Stimulated activated CD4-positive, alpha-beta T cell treated with anti-CD3 and anti-CD28 coated beads, Interleukin-4, amount 100 ng/mL, for 24 hours (primary cell): ENCODE data around the gene FAM118B.

Experiments
- DNase-seq: peaks from one replicate; pipeline ENCODE4 v3.0.0-alpha.2; 2020

Gene FAM118B

GRCh38 chr11:126211236-126212088 lies at the start of gene FAM118B, which contains the start of gene RPUSD4:
TSS of gene FAM118B (plus strand) at chr11:126211782. CDS start at chr11:126235002, 23,220 bp downstream.
TSS of gene RPUSD4 (minus strand) at chr11:126211650. CDS start at chr11:126211638, 12 bp downstream.
- DNase-seq = peak; percentile 99

- no peak for DNase-seq
Observed at GRCh38 chr11:126162306-126163030, 49.1 kb upstream of the FAM118B start.

- DNase-seq = no peak
Observed at GRCh38 chr11:126163074-126163700, 48.4 kb upstream of the FAM118B start.

- DNase-seq = no peak
Observed at GRCh38 chr11:126163779-126164178, 47.8 kb upstream of the FAM118B start.

- DNase-seq = no peak
Observed at GRCh38 chr11:126164781-126165180, 46.8 kb upstream of the FAM118B start.

GRCh38 chr11:126165311-126165720 lies 46.3 kb upstream of the FAM118B start:
- DNase-seq = no peak

- no peak for DNase-seq
Observed at GRCh38 chr11:126165757-126166156, 45.8 kb upstream of the FAM118B start.

GRCh38 chr11:126166413-126166812 lies 45.2 kb upstream of the FAM118B start:
- DNase-seq = no peak

- DNase-seq = no peak
Observed at GRCh38 chr11:126167488-126167887, 44.1 kb upstream of the FAM118B start.

GRCh38 chr11:126169291-126169690 lies 42.3 kb upstream of the FAM118B start:
- DNase-seq = no peak

GRCh38 chr11:126172596-126173038 lies 39.0 kb upstream of the FAM118B start:
- DNase-seq = no peak

GRCh38 chr11:126173257-126173656 lies 38.3 kb upstream of the FAM118B start:
- DNase-seq = no peak

GRCh38 chr11:126174816-126175215 lies 36.8 kb upstream of the FAM118B start:
- no peak for DNase-seq

GRCh38 chr11:126175393-126175792 lies 36.2 kb upstream of the FAM118B start:
- DNase-seq = no peak

GRCh38 chr11:126176853-126177470 lies 34.6 kb upstream of the FAM118B start:
- no peak for DNase-seq

GRCh38 chr11:126181939-126182730 lies 29.4 kb upstream of the FAM118B start:
- no peak for DNase-seq

- DNase-seq = no peak
Observed at GRCh38 chr11:126182787-126183445, 28.7 kb upstream of the FAM118B start.

- DNase-seq = no peak
Observed at GRCh38 chr11:126185259-126186024, 26.1 kb upstream of the FAM118B start.

- DNase-seq = no peak
Observed at GRCh38 chr11:126186025-126186698, 25.4 kb upstream of the FAM118B start.
